NT2/D1 (cell line): ENCODE measurements around the gene RAB22A.
A peak's percentile ranks its signal among the peaks of the same experiment; 100 is the strongest.

Experiments used
- DNase-seq: peaks from one replicate; pipeline ENCODE4 v3.0.0-alpha.2; 2011; ENCODE audit warnings: low read depth, low spot score
- H3K27me3 ChIP-seq: 2 replicates; pipeline ENCODE4 v1.6.0; 2011; ENCODE audit warnings: mild to moderate bottlenecking; ENCODE audit not compliant: insufficient read length, insufficient read depth
- H3K36me3 ChIP-seq: 2 replicates; pipeline ENCODE4 v1.6.1; 2011; ENCODE audit warnings: mild to moderate bottlenecking, low read length, mixed read lengths; ENCODE audit not compliant: insufficient read depth, insufficient read length
- H3K4me1 ChIP-seq: 2 replicates; pipeline ENCODE4 v1.5.1; 2011; ENCODE audit not compliant: insufficient read depth, insufficient read length
- H3K4me3 ChIP-seq: 2 replicates; pipeline ENCODE4 v1.5.1; 2011; ENCODE audit warnings: low read depth; ENCODE audit not compliant: insufficient read length
- H3K9ac ChIP-seq: 2 replicates; pipeline ENCODE4 v1.6.0; 2011; ENCODE audit warnings: low read depth; ENCODE audit not compliant: insufficient read length
- H3K9me3 ChIP-seq: 2 replicates; pipeline ENCODE4 v1.5.1; 2011; ENCODE audit warnings: mild to moderate bottlenecking, low read length; ENCODE audit not compliant: insufficient read depth
- SUZ12 ChIP-seq: IDR thresholded peaks from 2 replicates; pipeline ENCODE4 v1.6.1; 2011; ENCODE audit not compliant: insufficient read length, insufficient read depth; ENCODE audit errors: extremely low read depth
- YY1 ChIP-seq: IDR thresholded peaks from 2 replicates; pipeline ENCODE4 v1.6.1; 2011; ENCODE audit not compliant: insufficient read length, insufficient read depth
- ZNF274 ChIP-seq: IDR thresholded peaks from 2 replicates; pipeline ENCODE4 v1.6.1; 2011; ENCODE audit warnings: mild to moderate bottlenecking, low read depth, low read length

The RAB22A gene

GRCh38 chr20:58378704-58379103, 69.2 kb downstream of the RAB22A start:
- TF ChIP-seq SUZ12 = no peak
- TF ChIP-seq ZNF274 = no peak
- TF ChIP-seq YY1 = no peak
- no peak overlapping the region for H3K4me3 ChIP-seq
- H3K9ac ChIP-seq = no peak overlapping the region
- H3K36me3 ChIP-seq = no peaks in the 10 kb centered on the region
- H3K27me3 ChIP-seq = no peaks in the 10 kb centered on the region
- peaks cover 24% of the 10 kb centered on the region for H3K9me3 ChIP-seq
- no peak for DNase-seq
- peaks cover 11% of the 10 kb centered on the region for H3K4me1 ChIP-seq

GRCh38 chr20:58381627-58382026, 72.1 kb downstream of the RAB22A start:
- no peaks in the 10 kb centered on the region for H3K4me1 ChIP-seq
- no peak overlapping the region for H3K9ac ChIP-seq
- H3K36me3 ChIP-seq = no peaks in the 10 kb centered on the region
- no peak overlapping the region for H3K4me3 ChIP-seq
- DNase-seq = no peak
- TF ChIP-seq SUZ12 (no peak), YY1 (no peak), ZNF274 (no peak)
- no peaks in the 10 kb centered on the region for H3K27me3 ChIP-seq
- H3K9me3 ChIP-seq = peaks cover 24% of the 10 kb centered on the region

GRCh38 chr20:58382096-58382495, 72.6 kb downstream of the RAB22A start:
- Histone ChIP-seq H3K36me3 (no peaks in the 10 kb centered on the region), H3K9ac (no peak overlapping the region), H3K4me3 (no peak overlapping the region), H3K27me3 (no peaks in the 10 kb centered on the region), H3K9me3 (peaks cover 24% of the 10 kb centered on the region), H3K4me1 (no peaks in the 10 kb centered on the region)
- TF ChIP-seq YY1 = no peak
- no peak for TF ChIP-seq ZNF274
- no peak for TF ChIP-seq SUZ12
- no peak for DNase-seq

GRCh38 chr20:58384821-58385220, 75.3 kb downstream of the RAB22A start:
- no peaks in the 10 kb centered on the region for H3K27me3 ChIP-seq
- no peak for DNase-seq
- no peak overlapping the region for H3K4me3 ChIP-seq
- no peak for TF ChIP-seq ZNF274
- TF ChIP-seq SUZ12 = no peak
- TF ChIP-seq YY1 = no peak
- no peaks in the 10 kb centered on the region for H3K4me1 ChIP-seq
- no peak overlapping the region for H3K9ac ChIP-seq
- peaks cover 24% of the 10 kb centered on the region for H3K9me3 ChIP-seq
- H3K36me3 ChIP-seq = peaks cover 2% of the 10 kb centered on the region

GRCh38 chr20:58388028-58388601, 78.6 kb downstream of the RAB22A start:
- Histone ChIP-seq H3K4me3 (no peak overlapping the region), H3K9ac (no peak overlapping the region), H3K4me1 (peaks cover 7% of the 10 kb centered on the region), H3K27me3 (no peaks in the 10 kb centered on the region), H3K36me3 (peaks cover 33% of the 10 kb centered on the region), H3K9me3 (no peaks in the 10 kb centered on the region)
- TF ChIP-seq SUZ12 = no peak
- DNase-seq = no peak

- DNase-seq = peak; percentile 95
- H3K27me3 ChIP-seq = no peaks in the 10 kb centered on the region
- H3K9ac ChIP-seq = peak within 1 kb of the TSS; percentile 99
- TF ChIP-seq YY1 = no peak
- no peak for TF ChIP-seq SUZ12
- no peak for TF ChIP-seq ZNF274
- peak within 1 kb of the TSS; percentile 86 for H3K4me3 ChIP-seq
- peaks cover 7% of the 10 kb centered on the region for H3K4me1 ChIP-seq
- peaks cover 39% of the 10 kb centered on the region for H3K36me3 ChIP-seq
- H3K9me3 ChIP-seq = no peaks in the 10 kb centered on the region
These were observed 79.4 kb downstream of the RAB22A start, which contains the start of gene VAPB for GRCh38 chr20:58388882-58389323. Gene VAPB (plus strand): TSS chr20:58389229. CDS start chr20:58389460, 231 bp downstream.

- Histone ChIP-seq H3K36me3 (peaks cover 45% of the 10 kb centered on the region), H3K4me1 (peaks cover 7% of the 10 kb centered on the region), H3K9ac (peak overlapping the region; percentile 99), H3K9me3 (no peaks in the 10 kb centered on the region), H3K4me3 (peak overlapping the region; percentile 86), H3K27me3 (no peaks in the 10 kb centered on the region)
- TF ChIP-seq ZNF274 (no peak), SUZ12 (no peak), YY1 (no peak)
- DNase-seq = no peak
These were observed 79.9 kb downstream of the RAB22A start for GRCh38 chr20:58389324-58389967.
